Stimulated activated naive CD4-positive, alpha-beta T cell (primary cell): ENCODE results near the gene PML.
"Not testable (repeated sequence)": the region's sequence is repeated elsewhere in the genome, so short reads cannot be mapped to it uniquely, and the experiment has no call there.

ENCODE experiments used
- DNase-seq, 6 experiments: peaks; one replicate each; lab custom pipeline; 2025; lab: John Stamatoyannopoulos, UW

Gene PML

GRCh38 chr15:74038707-74039655 lies 44.5 kb downstream of the PML start:
- no peak for DNase-seq

- DNase-seq, result no peak
Measured at GRCh38 chr15:74039656-74040010, 45.1 kb downstream of the PML start.

GRCh38 chr15:74040109-74040850 lies 45.8 kb downstream of the PML start:
- no peak for DNase-seq

- DNase-seq, result no peak
Measured at GRCh38 chr15:74041311-74041756, 46.8 kb downstream of the PML start.

- no peak for DNase-seq
Measured at GRCh38 chr15:74041777-74042435, 47.4 kb downstream of the PML start.

GRCh38 chr15:74042603-74043424 lies 48.3 kb downstream of the PML start:
- DNase-seq, result no peak

GRCh38 chr15:74043425-74044266 lies 49.1 kb downstream of the PML start:
- no peak for DNase-seq

- no peak for DNase-seq
Measured at GRCh38 chr15:74044267-74045110, 50.0 kb downstream of the PML start.

- no peak for DNase-seq
Measured at GRCh38 chr15:74045184-74045583, 50.7 kb downstream of the PML start.

GRCh38 chr15:74045636-74046274 lies 51.2 kb downstream of the PML start:
- DNase-seq, result no peak

GRCh38 chr15:74046275-74046674 lies 51.8 kb downstream of the PML start:
- no peak for DNase-seq

GRCh38 chr15:74050127-74050526 lies 55.6 kb downstream of the PML start:
- DNase-seq, result no peak

- DNase-seq, result no peak
Measured at GRCh38 chr15:74050556-74051234, 56.2 kb downstream of the PML start.

- DNase-seq, result not testable (repeated sequence)
Measured at GRCh38 chr15:74052271-74053260, 58.0 kb downstream of the PML start.

GRCh38 chr15:74053517-74053916 lies 59.0 kb downstream of the PML start:
- no peak for DNase-seq

GRCh38 chr15:74053941-74054529 lies 59.5 kb downstream of the PML start:
- peak; percentile 51 to 71 (median 60) for DNase-seq

- no peak for DNase-seq
Measured at GRCh38 chr15:74055804-74056203, 61.3 kb downstream of the PML start.
